OCI-LY7 (cell line): ENCODE measurements around the gene TGFBI. TPM values are rescaled to one million over a fixed set of nuclear protein-coding genes. Genes with fewer than 3 reads are reported as not detected.

Source experiments
- BruUV-seq: library from RNA; stranded (reverse); fragments of 400-500 nt; replicated peaks from 2 replicates; lab custom pipeline; 2021; lab: Mats Ljungman, UMichigan
- CTCF ChIA-PET: fragments of 300-600 bp; sonication (Branson Sonifier 250); formaldehyde crosslinking; loops from one replicate; lab custom pipeline; 2022; ENCODE audit warnings: antibody characterized with exemption; ENCODE audit not compliant: unreplicated experiment; lab: Charles Lee
- POLR2A ChIA-PET: fragments of 300-600 bp; sonication (Branson Sonifier 250); formaldehyde crosslinking; loops from one replicate; lab custom pipeline; 2022; ENCODE audit warnings: antibody characterized with exemption; lab: Charles Lee
- DNase-seq: peaks from one replicate; pipeline ENCODE4 v3.0.0-alpha.2; 2015; ENCODE audit warnings: low spot score
- H2AFZ ChIP-seq: fragments of 200-600 bp; sonication (generic), shearing (Covaris generic); 2 replicates; pipeline ENCODE4 v1.6.1; 2014; ENCODE audit warnings: mild to moderate bottlenecking, antibody characterized with exemption, low read length, moderate library complexity
- H3K27ac ChIP-seq: fragments of 200-600 bp; sonication (generic); 2 replicates; pipeline ENCODE4 v1.5.1; 2014; ENCODE audit warnings: mixed run types, low read depth, mild to moderate bottlenecking, moderate library complexity, low read length, inconsistent platforms; ENCODE audit not compliant: poor library complexity, severe bottlenecking
- H3K36me3 ChIP-seq: fragments of 200-600 bp; sonication (generic); 2 replicates; pipeline ENCODE4 v1.6.1; 2014; ENCODE audit warnings: mild to moderate bottlenecking, antibody characterized with exemption, low read length, moderate library complexity, mixed read lengths; ENCODE audit not compliant: insufficient read depth
- H3K4me1 ChIP-seq: fragments of 200-600 bp; sonication (generic); 2 replicates; pipeline ENCODE4 v1.5.1; 2014; ENCODE audit warnings: mild to moderate bottlenecking, low read length; ENCODE audit not compliant: insufficient read depth, poor library complexity, severe bottlenecking
- H3K4me2 ChIP-seq: fragments of 200-600 bp; sonication (generic); 2 replicates; pipeline ENCODE4 v1.6.1; 2014; ENCODE audit warnings: mild to moderate bottlenecking, low read length
- H3K4me3 ChIP-seq: fragments of 200-600 bp; sonication (generic); 2 replicates; pipeline ENCODE4 v1.5.1; 2014; ENCODE audit warnings: mild to moderate bottlenecking, low read depth, low read length; ENCODE audit not compliant: poor library complexity, severe bottlenecking
- H3K79me2 ChIP-seq: fragments of 200-600 bp; sonication (generic); 2 replicates; pipeline ENCODE4 v1.6.1; 2016; ENCODE audit warnings: low read depth, mild to moderate bottlenecking, low read length, moderate library complexity, mixed read lengths; ENCODE audit not compliant: insufficient read depth
- H3K9me2 ChIP-seq: fragments of 200-600 bp; sonication (generic); 2 replicates; pipeline ENCODE4 v1.6.1; 2016; ENCODE audit warnings: mild to moderate bottlenecking, low read length, mixed read lengths; ENCODE audit not compliant: insufficient read depth
- H3K9me3 ChIP-seq: fragments of 200-600 bp; sonication (generic); 2 replicates; pipeline ENCODE4 v1.6.1; 2014; ENCODE audit warnings: mild to moderate bottlenecking, mixed run types, low read length, mixed read lengths
- H4K20me1 ChIP-seq: fragments of 200-600 bp; sonication (generic); 2 replicates; pipeline ENCODE4 v1.6.1; 2014; ENCODE audit warnings: mild to moderate bottlenecking, antibody characterized with exemption, low read length, moderate library complexity, mixed read lengths; ENCODE audit not compliant: insufficient read depth
- EZH2phosphoT487 ChIP-seq: fragments of 200-600 bp; sonication (generic); IDR thresholded peaks from 2 replicates; pipeline ENCODE4 v1.6.1; 2018; ENCODE audit warnings: low read depth, borderline replicate concordance, mild to moderate bottlenecking, mixed run types, antibody characterized with exemption, low read length, moderate library complexity, mixed read lengths
- intact Hi-C: fragments of 100-400 bp; cut with micrococcal nuclease; formaldehyde crosslinking; loops from one replicate; pipeline ENCODE4 v1.10.0; 2022; ENCODE audit not compliant: unreplicated experiment
- total RNA-seq, 2 experiments: library from RNA; depleted of rRNA in 1 of 2; stranded (reverse); fragments of >200 nt in 1 of 2; shearing (Covaris generic) in 1 of 2; gene quantifications; 2 replicates each; pipeline ENCODE4 v1.2.3, GENCODE V29; 2014 to 2022
- TF ChIP-seq, protein P1 (sequence below): fragments of 200-600 bp; sonication (generic); conservative IDR thresholded peaks from 2 replicates; pipeline ENCODE4 v1.5.1; 2014; ENCODE audit warnings: mild to moderate bottlenecking, antibody characterized with exemption, low read length, moderate library complexity, mixed read lengths

TGFBI gene
- total RNA-seq, 2 experiments from 2014 or later = not detected

DNA sequence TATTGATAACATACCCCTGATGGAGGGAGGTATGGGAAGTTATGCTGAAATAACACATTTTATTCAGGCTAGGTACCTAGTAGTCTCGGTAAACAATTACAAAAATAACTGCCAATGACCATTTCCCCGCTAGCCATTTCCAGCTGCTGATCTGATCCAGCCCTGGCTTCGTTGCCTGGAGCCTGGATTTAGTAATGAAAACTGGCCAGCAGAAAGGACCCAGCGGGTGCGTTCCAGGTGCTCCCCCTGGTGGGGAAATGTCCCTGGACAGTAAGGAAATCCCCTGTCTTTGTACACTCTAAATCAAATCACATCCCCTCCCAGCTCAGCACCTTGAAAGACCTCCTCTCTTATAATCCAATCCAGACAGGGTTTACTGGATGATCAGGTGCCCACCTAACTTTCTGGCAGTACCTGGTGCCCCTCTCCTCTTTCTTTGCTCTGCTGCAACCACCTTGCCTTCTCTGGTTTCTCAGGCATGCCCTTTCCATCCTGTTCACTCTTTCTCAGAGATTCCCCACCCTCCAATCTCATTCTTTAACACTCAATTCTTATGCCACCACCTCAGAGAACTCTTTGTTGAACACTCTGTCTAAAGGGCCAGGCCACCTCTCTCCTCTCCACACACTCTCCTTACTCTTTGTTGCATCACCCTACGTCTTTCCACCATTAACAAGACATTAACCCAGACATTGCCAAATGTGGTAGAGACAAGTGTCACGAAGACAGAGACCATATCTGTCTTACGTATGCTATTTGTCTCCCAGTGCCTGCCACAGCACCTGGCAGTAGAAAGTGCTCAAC is 53.8 kb downstream of the TGFBI start:
- Histone ChIP-seq H2AFZ (peak overlapping the region; percentile 69; the same call in 1 of the 2 replicates), H4K20me1 (no peaks in the 10 kb centered on the region), H3K36me3 (no peaks in the 10 kb centered on the region), H3K9me3 (no peaks in the 10 kb centered on the region), H3K4me2 (no peak overlapping the region), H3K79me2 (no peaks in the 10 kb centered on the region), H3K4me3 (no peak overlapping the region), H3K27ac (no peak overlapping the region), H3K4me1 (peaks cover 3% of the 10 kb centered on the region), H3K9me2 (no peaks in the 10 kb centered on the region)
- intact Hi-C loops = loop anchor here (1.0 to 5.0 kb wide), 3 partner anchors 90 to 195 kb away; no protein-coding TSS in a partner anchor
- CTCF ChIA-PET = interaction anchor here (0.8 kb wide), 1 partner anchor 64 kb away, joined by 3 read pairs; no protein-coding TSS in a partner anchor
- POLR2A ChIA-PET = no interaction called here
- no peak for TF ChIP-seq EZH2phosphoT487
- TF ChIP-seq, protein P1, sequence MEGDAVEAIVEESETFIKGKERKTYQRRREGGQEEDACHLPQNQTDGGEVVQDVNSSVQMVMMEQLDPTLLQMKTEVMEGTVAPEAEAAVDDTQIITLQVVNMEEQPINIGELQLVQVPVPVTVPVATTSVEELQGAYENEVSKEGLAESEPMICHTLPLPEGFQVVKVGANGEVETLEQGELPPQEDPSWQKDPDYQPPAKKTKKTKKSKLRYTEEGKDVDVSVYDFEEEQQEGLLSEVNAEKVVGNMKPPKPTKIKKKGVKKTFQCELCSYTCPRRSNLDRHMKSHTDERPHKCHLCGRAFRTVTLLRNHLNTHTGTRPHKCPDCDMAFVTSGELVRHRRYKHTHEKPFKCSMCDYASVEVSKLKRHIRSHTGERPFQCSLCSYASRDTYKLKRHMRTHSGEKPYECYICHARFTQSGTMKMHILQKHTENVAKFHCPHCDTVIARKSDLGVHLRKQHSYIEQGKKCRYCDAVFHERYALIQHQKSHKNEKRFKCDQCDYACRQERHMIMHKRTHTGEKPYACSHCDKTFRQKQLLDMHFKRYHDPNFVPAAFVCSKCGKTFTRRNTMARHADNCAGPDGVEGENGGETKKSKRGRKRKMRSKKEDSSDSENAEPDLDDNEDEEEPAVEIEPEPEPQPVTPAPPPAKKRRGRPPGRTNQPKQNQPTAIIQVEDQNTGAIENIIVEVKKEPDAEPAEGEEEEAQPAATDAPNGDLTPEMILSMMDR = peak; percentile 94
- BruUV-seq = no TSS peak
- peak; percentile 66 for DNase-seq

DNA sequence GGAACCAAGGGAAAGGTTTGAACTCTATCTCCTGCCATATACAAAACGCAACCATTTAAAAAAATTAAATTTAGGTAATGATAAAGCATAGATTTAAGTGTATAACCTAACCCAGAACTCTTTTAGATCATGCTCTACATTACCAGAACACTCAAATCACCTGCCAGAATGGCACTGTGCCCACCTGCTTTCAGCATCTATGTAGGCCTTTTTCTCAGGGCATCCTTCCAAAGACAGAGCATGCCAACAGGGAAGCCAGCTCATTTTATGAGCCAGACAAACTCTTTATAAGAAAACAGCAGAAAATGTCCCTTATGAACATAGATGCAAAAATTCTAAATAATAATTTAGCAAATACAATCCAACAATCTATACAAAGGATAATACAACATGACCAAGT is 55.9 kb downstream of the TGFBI start:
- CTCF ChIA-PET = no interaction called here

More for the DNA sequence above, 55.9 kb downstream of the TGFBI start:
- Histone ChIP-seq H3K4me3 (no peak overlapping the region), H3K9me3 (no peaks in the 10 kb centered on the region), H3K9me2 (no peaks in the 10 kb centered on the region), H3K4me1 (peaks cover 3% of the 10 kb centered on the region), H4K20me1 (no peaks in the 10 kb centered on the region), H3K36me3 (no peaks in the 10 kb centered on the region), H3K79me2 (no peaks in the 10 kb centered on the region), H3K4me2 (no peak overlapping the region), H3K27ac (no peak overlapping the region), H2AFZ (no peak overlapping the region)
- BruUV-seq = no TSS peak
- POLR2A ChIA-PET = no interaction called here
- TF ChIP-seq, protein P1 = no peak
- TF ChIP-seq EZH2phosphoT487 = no peak
- DNase-seq = no peak
- intact Hi-C loops = loop anchor here (5.0 kb wide), 1 partner anchor 88 kb away; no protein-coding TSS in a partner anchor
